HFFc6 (cell line): ENCODE results near the gene PCDH9. TPM values are rescaled to one million over a fixed set of nuclear protein-coding genes. Genes with fewer than 3 reads are reported as not detected.

Source experiments
- DNase-seq: peaks from one replicate; pipeline ENCODE4 v3.0.0-alpha.2; 2018
- H3K27ac Mint-ChIP-seq: 2 replicates; pipeline ENCODE4 v1.8.0; 2020; ENCODE audit warnings: mild to moderate bottlenecking, mixed read lengths
- H3K27me3 Mint-ChIP-seq: 2 replicates; pipeline ENCODE4 v1.8.0; 2021; ENCODE audit warnings: mild to moderate bottlenecking, moderate library complexity, mixed read lengths; ENCODE audit not compliant: insufficient read depth
- H3K36me3 Mint-ChIP-seq: 2 replicates; pipeline ENCODE4 v1.8.0; 2021; ENCODE audit warnings: low read depth, mixed read lengths
- H3K4me1 Mint-ChIP-seq: 2 replicates; pipeline ENCODE4 v1.8.0; 2020; ENCODE audit warnings: low read depth, mixed read lengths
- H3K4me3 Mint-ChIP-seq: 2 replicates; pipeline ENCODE4 v1.8.0; 2020; ENCODE audit warnings: mild to moderate bottlenecking, moderate library complexity, mixed read lengths
- H3K9me3 Mint-ChIP-seq: 2 replicates; pipeline ENCODE4 v1.8.0; 2020; ENCODE audit warnings: mild to moderate bottlenecking, mixed read lengths
- total RNA-seq, 6 experiments: library from RNA; stranded (reverse); fragmentation: NEBNext Ultra II Directional; extraction: Animal tissue kit (Norgen Biotek cat#: 25700); gene quantifications; 2 replicates in 1 of 6; 3 replicates in 5 of 6; pipeline ENCODE4 v1.2.3, GENCODE V29; 2021
- TF ChIP-seq, protein P1 (sequence below): fragments of 200-600 bp; sonication (generic); IDR thresholded peaks from 2 replicates; pipeline ENCODE4 v1.5.0; 2021; ENCODE audit warnings: antibody characterized with exemption, mild to moderate bottlenecking

Gene PCDH9
- total RNA-seq, 6 experiments from 2014 or later: 2.0 to 6.7 (median 2.6) TPM

DNA sequence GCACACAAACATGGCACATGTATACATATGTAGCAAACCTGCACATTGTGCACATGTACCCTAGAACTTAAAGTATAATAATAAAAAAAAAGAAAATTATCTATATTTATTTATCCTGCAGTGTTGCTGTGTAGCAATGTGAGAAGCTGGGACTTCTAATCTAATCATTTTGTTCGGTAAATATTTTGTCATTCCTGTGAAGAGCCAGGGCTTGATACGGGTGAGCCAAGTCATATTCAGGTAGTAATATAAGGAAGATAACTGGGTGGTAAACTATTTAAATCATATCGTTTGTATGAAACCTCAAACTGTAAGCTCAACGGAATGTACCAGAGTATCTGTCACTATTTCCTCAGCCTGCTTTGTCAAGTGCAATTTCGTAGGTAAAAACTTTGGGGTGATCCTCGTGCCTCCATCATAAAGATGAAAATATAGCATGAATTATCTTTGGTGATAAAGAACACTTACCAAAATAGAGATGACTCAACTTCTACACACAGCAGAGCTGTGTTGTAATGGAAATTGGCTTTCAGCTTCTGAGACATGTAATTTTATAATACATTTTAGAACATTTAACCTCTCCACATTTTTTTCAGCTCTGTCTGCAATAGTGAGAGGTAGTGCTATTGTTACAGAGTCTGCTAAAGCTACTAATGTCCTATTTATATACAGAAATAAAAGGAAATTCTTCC, 92.9 kb downstream of the PCDH9 start:
- TF ChIP-seq, protein P1, sequence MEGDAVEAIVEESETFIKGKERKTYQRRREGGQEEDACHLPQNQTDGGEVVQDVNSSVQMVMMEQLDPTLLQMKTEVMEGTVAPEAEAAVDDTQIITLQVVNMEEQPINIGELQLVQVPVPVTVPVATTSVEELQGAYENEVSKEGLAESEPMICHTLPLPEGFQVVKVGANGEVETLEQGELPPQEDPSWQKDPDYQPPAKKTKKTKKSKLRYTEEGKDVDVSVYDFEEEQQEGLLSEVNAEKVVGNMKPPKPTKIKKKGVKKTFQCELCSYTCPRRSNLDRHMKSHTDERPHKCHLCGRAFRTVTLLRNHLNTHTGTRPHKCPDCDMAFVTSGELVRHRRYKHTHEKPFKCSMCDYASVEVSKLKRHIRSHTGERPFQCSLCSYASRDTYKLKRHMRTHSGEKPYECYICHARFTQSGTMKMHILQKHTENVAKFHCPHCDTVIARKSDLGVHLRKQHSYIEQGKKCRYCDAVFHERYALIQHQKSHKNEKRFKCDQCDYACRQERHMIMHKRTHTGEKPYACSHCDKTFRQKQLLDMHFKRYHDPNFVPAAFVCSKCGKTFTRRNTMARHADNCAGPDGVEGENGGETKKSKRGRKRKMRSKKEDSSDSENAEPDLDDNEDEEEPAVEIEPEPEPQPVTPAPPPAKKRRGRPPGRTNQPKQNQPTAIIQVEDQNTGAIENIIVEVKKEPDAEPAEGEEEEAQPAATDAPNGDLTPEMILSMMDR: no peak
- no peak overlapping the region for H3K27ac Mint-ChIP-seq

DNA sequence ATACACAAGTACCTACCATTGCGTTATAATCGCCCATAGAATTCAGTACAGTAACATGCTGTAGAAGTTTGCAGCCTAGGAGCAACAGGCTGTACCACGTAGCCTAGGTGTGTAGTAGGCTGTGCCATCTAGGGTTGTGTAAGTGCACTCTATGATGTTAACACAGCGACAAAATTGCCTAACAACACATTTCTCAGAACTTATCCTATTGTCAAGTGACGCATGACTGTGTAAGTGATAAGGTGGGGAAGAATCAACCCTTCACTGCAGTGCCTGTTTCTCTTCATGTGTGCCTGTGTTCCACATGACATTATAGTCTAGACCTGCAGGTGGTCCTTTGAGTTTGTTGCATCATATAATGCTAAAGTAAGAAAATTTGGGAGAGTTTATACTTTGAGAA, 94.0 kb downstream of the PCDH9 start:
- TF ChIP-seq, protein P1: no peak
- Mint-ChIP-seq H3K36me3 (no peaks in the 10 kb centered on the region), H3K27me3 (no peaks in the 10 kb centered on the region), H3K4me3 (no peak overlapping the region), H3K9me3 (no peaks in the 10 kb centered on the region), H3K4me1 (peaks cover 16% of the 10 kb centered on the region), H3K27ac (no peak overlapping the region)
- no peak for DNase-seq

More for the DNA sequence above, 92.9 kb downstream of the PCDH9 start:
- no peak for DNase-seq
- Mint-ChIP-seq H3K36me3 (no peaks in the 10 kb centered on the region), H3K9me3 (no peaks in the 10 kb centered on the region), H3K4me3 (no peak overlapping the region), H3K4me1 (peaks cover 16% of the 10 kb centered on the region), H3K27me3 (no peaks in the 10 kb centered on the region)

DNA sequence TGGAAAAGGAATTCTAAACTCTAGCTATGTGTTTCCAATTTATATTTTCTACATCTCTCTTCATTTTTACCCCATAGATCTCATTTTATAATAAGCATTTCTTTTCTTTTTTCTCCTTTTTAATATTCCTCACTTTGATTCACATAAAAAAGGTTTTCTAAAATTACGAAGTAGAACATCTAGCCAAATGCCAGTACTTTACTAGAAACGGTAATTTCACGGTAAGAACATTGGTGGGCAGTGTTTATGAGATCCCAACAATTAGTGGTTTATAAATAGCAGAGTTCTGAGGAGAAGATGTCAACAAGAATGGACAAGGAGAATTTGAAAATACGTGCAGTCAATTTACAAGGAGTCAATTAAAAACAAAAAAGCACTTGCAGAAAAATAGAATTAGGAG, 94.8 kb downstream of the PCDH9 start:
- Mint-ChIP-seq H3K4me3 (no peak overlapping the region; the same call in 1 of the 2 replicates), H3K27me3 (no peaks in the 10 kb centered on the region), H3K4me1 (peaks cover 16% of the 10 kb centered on the region), H3K9me3 (no peaks in the 10 kb centered on the region), H3K36me3 (no peaks in the 10 kb centered on the region), H3K27ac (no peak overlapping the region)
- no peak for DNase-seq
- TF ChIP-seq, protein P1: no peak

DNA sequence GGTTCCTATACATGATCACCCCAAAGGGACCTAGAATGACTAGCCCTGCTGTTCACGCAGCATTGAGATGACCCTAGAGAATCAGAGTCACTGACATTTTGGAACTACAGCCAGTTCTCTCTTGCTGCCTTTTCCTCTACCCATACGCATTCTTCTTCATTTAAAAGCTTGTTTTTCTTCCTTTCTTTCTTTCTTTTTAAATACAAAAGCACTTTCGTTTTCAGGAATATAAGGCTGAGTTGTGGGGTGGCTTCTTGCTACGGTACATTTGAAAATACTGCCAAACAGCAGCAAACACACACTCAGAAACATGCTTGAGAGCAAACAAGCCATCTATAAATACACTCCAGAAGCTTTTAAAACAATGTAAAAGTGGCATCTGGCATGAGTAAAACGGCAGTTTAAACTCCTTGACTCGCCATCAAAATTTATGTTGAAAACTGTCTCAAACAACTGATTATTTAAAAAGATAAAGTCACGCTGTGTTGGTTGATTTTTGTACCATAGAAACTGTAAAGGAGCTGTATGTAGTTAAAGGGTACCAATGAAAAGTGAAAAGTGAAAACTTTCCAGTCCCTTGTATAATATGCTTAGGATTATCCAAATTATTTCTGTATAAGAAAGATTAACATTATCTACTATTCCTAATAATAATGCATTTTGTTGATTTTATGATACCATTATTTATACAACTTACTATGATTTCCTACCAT, 95.6 kb downstream of the PCDH9 start:
- Mint-ChIP-seq H3K4me3 (peak overlapping the region; percentile 88), H3K27me3 (no peaks in the 10 kb centered on the region), H3K4me1 (peaks cover 16% of the 10 kb centered on the region), H3K36me3 (no peaks in the 10 kb centered on the region), H3K27ac (peak overlapping the region; percentile 59), H3K9me3 (no peaks in the 10 kb centered on the region)
- no peak for DNase-seq
- TF ChIP-seq, protein P1: no peak

DNA sequence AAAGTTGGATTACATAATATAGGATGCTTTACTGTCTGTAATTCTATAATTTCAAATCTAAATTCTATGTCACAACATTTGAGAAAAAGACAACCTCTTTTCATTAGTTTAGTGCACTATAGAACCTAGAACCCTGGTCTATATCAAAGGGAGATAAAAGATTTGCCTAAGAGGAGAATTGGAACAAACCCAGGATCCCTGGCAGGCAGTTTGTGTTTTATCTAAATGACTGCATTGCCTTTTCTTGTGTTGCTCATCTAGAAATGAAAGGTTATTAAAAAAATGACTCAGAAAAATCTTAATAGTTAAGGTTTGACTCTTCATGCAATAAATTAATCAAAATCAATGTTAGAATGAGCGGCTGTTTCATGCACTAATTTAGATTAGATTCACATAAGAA, 96.7 kb downstream of the PCDH9 start:
- H3K27me3 Mint-ChIP-seq: no peaks in the 10 kb centered on the region
- TF ChIP-seq, protein P1: no peak
- DNase-seq: no peak

More for the DNA sequence above, 96.7 kb downstream of the PCDH9 start:
- no peak overlapping the region for H3K27ac Mint-ChIP-seq
- H3K36me3 Mint-ChIP-seq: no peaks in the 10 kb centered on the region
- H3K4me3 Mint-ChIP-seq: no peak overlapping the region
- peaks cover 16% of the 10 kb centered on the region for H3K4me1 Mint-ChIP-seq
- no peaks in the 10 kb centered on the region for H3K9me3 Mint-ChIP-seq
